Measurements from ENCODE around the gene TCF21.

DNA sequence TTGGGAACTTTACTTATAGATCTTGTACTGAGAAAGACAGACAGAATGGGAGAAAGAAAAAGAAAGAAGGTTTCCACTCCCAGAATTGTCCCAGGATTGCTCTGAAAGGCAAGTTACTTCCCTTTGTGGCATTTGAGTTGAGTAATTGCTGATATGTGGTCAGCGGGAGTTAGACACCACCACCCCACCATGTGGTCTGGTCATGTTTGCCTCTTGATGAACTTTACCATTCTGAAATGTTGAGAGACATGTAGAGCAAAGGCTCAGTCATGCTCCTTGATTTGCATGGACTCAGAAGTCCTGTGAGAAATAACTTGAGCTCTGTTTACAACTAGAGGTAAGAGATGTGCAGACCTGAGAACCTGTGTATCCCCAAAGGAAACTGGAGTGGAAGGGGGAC lies 17.1 kb downstream of the TCF21 start:
- TF ChIP-seq, protein P1, sequence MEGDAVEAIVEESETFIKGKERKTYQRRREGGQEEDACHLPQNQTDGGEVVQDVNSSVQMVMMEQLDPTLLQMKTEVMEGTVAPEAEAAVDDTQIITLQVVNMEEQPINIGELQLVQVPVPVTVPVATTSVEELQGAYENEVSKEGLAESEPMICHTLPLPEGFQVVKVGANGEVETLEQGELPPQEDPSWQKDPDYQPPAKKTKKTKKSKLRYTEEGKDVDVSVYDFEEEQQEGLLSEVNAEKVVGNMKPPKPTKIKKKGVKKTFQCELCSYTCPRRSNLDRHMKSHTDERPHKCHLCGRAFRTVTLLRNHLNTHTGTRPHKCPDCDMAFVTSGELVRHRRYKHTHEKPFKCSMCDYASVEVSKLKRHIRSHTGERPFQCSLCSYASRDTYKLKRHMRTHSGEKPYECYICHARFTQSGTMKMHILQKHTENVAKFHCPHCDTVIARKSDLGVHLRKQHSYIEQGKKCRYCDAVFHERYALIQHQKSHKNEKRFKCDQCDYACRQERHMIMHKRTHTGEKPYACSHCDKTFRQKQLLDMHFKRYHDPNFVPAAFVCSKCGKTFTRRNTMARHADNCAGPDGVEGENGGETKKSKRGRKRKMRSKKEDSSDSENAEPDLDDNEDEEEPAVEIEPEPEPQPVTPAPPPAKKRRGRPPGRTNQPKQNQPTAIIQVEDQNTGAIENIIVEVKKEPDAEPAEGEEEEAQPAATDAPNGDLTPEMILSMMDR (conservative IDR thresholded peaks at IDR 0.05; ENCODE audit: low read depth in 2 of 2), result no peak
- TF ChIP-seq POLR2AphosphoS5 (IDR thresholded peaks at IDR 0.05; ENCODE audit: low read depth) (no peak), CREB1 (CRISPR knock-in tag; IDR thresholded peaks at IDR 0.05; ENCODE audit: low read depth) (no peak)
- TF ChIP-seq, protein P2, sequence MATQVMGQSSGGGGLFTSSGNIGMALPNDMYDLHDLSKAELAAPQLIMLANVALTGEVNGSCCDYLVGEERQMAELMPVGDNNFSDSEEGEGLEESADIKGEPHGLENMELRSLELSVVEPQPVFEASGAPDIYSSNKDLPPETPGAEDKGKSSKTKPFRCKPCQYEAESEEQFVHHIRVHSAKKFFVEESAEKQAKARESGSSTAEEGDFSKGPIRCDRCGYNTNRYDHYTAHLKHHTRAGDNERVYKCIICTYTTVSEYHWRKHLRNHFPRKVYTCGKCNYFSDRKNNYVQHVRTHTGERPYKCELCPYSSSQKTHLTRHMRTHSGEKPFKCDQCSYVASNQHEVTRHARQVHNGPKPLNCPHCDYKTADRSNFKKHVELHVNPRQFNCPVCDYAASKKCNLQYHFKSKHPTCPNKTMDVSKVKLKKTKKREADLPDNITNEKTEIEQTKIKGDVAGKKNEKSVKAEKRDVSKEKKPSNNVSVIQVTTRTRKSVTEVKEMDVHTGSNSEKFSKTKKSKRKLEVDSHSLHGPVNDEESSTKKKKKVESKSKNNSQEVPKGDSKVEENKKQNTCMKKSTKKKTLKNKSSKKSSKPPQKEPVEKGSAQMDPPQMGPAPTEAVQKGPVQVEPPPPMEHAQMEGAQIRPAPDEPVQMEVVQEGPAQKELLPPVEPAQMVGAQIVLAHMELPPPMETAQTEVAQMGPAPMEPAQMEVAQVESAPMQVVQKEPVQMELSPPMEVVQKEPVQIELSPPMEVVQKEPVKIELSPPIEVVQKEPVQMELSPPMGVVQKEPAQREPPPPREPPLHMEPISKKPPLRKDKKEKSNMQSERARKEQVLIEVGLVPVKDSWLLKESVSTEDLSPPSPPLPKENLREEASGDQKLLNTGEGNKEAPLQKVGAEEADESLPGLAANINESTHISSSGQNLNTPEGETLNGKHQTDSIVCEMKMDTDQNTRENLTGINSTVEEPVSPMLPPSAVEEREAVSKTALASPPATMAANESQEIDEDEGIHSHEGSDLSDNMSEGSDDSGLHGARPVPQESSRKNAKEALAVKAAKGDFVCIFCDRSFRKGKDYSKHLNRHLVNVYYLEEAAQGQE (IDR thresholded peaks at IDR 0.05; ENCODE audit: unreplicated experiment), result no peak

Measured in GM23338 (cell line).